Mesenteric fat pad (tissue), 1 donor: Measurements from ENCODE around the gene PKHD1. TPM values are rescaled to one million over a fixed set of nuclear protein-coding genes. Genes with fewer than 3 reads are reported as not detected.

Experiments used
- DNase-seq: peaks from one replicate; pipeline ENCODE4 v3.0.0-alpha.2; 2020; ENCODE audit warnings: low spot score
- total RNA-seq: library from RNA; stranded (reverse); fragmentation: NEBNext Ultra II Directional; extraction: Animal tissue kit (Norgen Biotek cat#: 25700); gene quantifications from one replicate; pipeline ENCODE4 v1.2.1, GENCODE V29; 2021
- donor health status: DM: yes; HTN: yes; CAD: no.

Gene PKHD1
- total RNA-seq, 1 donor from 2014 or later: not detected

- DNase-seq: no peak
Observed at GRCh38 chr6:51717477-51717876, 369.9 kb downstream of the PKHD1 start.

- no peak for DNase-seq
Observed at GRCh38 chr6:51711876-51712275, 375.5 kb downstream of the PKHD1 start.

GRCh38 chr6:51706086-51706485, 381.3 kb downstream of the PKHD1 start:
- DNase-seq: no peak

GRCh38 chr6:51704932-51705540, 382.4 kb downstream of the PKHD1 start:
- no peak for DNase-seq

- no peak for DNase-seq
Observed at GRCh38 chr6:51702851-51703250, 384.6 kb downstream of the PKHD1 start.

GRCh38 chr6:51684603-51685002, 402.8 kb downstream of the PKHD1 start:
- DNase-seq: no peak

- no peak for DNase-seq
Observed at GRCh38 chr6:51684038-51684437, 403.4 kb downstream of the PKHD1 start.

- no peak for DNase-seq
Observed at GRCh38 chr6:51678905-51679620, 408.4 kb downstream of the PKHD1 start.

- DNase-seq: no peak
Observed at GRCh38 chr6:51678274-51678673, 409.1 kb downstream of the PKHD1 start.

- no peak for DNase-seq
Observed at GRCh38 chr6:51675922-51676275, 411.5 kb downstream of the PKHD1 start.

- DNase-seq: no peak
Observed at GRCh38 chr6:51675020-51675921, 412.1 kb downstream of the PKHD1 start.

GRCh38 chr6:51663525-51663924, 423.9 kb downstream of the PKHD1 start:
- DNase-seq: no peak

- DNase-seq: no peak
Observed at GRCh38 chr6:51660767-51661166, 426.6 kb downstream of the PKHD1 start.

GRCh38 chr6:51657491-51657890, 429.9 kb downstream of the PKHD1 start:
- no peak for DNase-seq

- no peak for DNase-seq
Observed at GRCh38 chr6:51655517-51655916, 431.9 kb downstream of the PKHD1 start.

- no peak for DNase-seq
Observed at GRCh38 chr6:51654647-51655046, 432.8 kb downstream of the PKHD1 start.

- no peak for DNase-seq
Observed at GRCh38 chr6:51651132-51651817, 436.1 kb downstream of the PKHD1 start.

GRCh38 chr6:51648774-51649173, 438.6 kb downstream of the PKHD1 start:
- no peak for DNase-seq

- DNase-seq: no peak
Observed at GRCh38 chr6:51648236-51648635, 439.2 kb downstream of the PKHD1 start.

GRCh38 chr6:51644426-51644825, 443.0 kb downstream of the PKHD1 start:
- no peak for DNase-seq

- no peak for DNase-seq
Observed at GRCh38 chr6:51640021-51640420, 447.4 kb downstream of the PKHD1 start.

- no peak for DNase-seq
Observed at GRCh38 chr6:51633424-51633823, 454.0 kb downstream of the PKHD1 start.
